Neural progenitor cell (in vitro differentiated cells): ENCODE data around the gene WIPF1.

Source experiments
- EZH2 ChIP-seq: fragments of 200-600 bp; sonication (generic); IDR thresholded peaks from 2 replicates; pipeline ENCODE4 v1.6.1; 2017; ENCODE audit warnings: antibody characterized with exemption, mild to moderate bottlenecking, moderate library complexity
- TF ChIP-seq, protein P1 (sequence below): fragments of 200-600 bp; sonication (generic); IDR thresholded peaks from 2 replicates; pipeline ENCODE4 v1.5.1; 2017; ENCODE audit warnings: antibody characterized with exemption, mild to moderate bottlenecking

DNA sequence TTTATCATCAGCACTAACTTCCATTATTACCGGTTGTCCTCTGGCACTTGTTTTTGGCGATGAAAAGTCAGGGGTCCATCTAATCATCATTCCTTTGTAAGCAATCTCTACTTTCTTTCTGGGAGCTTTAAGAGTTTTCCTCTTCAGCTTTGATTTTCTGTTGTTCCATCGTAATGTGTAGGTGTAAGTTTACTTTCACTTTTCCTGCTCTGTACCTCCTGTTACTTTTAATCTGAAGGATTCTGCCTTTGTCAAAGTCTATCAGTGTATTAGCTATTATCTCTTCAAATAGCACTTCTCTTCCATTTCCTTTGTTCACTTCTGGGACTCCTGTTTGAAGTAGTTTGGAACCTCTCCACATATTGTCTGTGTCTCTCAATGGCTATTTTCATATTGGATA is 85.3 kb downstream of the WIPF1 start:
- TF ChIP-seq EZH2: no peak
- TF ChIP-seq, protein P1, sequence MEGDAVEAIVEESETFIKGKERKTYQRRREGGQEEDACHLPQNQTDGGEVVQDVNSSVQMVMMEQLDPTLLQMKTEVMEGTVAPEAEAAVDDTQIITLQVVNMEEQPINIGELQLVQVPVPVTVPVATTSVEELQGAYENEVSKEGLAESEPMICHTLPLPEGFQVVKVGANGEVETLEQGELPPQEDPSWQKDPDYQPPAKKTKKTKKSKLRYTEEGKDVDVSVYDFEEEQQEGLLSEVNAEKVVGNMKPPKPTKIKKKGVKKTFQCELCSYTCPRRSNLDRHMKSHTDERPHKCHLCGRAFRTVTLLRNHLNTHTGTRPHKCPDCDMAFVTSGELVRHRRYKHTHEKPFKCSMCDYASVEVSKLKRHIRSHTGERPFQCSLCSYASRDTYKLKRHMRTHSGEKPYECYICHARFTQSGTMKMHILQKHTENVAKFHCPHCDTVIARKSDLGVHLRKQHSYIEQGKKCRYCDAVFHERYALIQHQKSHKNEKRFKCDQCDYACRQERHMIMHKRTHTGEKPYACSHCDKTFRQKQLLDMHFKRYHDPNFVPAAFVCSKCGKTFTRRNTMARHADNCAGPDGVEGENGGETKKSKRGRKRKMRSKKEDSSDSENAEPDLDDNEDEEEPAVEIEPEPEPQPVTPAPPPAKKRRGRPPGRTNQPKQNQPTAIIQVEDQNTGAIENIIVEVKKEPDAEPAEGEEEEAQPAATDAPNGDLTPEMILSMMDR: no peak
